ENCODE data around the gene UIMC1.
"Not testable (repeated sequence)": the region's sequence is repeated elsewhere in the genome, so short reads cannot be mapped to it uniquely, and the experiment has no call there.

UIMC1 gene

DNA sequence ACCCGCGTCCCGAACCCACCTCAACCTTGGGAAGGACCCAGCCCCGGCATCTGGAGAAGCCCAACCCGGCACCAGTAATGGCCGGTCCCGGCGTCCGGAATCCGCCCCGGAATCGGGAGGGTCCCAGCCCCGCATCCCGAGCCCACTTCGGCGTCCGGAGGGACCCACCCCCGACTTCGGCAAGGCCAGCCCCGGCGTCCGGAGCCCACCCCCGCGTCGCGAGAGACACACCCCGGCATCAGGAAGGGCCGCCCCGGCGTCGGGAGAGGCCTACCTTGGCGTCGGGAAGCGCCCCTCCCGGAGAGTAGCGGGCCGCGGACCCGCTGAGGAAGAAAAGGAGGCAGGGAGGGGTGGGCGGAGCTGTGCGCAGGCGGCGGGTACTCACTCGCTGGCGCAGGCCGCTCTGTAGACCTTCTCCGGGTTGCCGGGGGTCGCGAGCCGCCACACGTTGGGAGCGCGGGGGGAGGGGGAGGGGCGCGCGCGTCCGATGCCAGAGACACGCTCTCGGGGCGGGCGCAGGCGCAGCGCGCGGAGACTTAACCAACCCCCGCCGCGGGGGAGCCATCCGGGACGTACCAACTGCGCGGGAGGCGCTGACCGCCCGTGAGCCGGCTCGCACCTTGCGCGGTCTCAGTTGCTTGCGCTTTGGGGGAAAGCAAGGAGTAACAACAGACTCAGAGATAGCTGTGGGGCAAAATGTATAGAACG, at the start of gene UIMC1:
UIMC1 (minus strand) TSS at position 515 of the 708 bp plus-strand sequence. CDS start 24,164 bp downstream, outside the sequence.
- DNase-seq (ENCODE audit: low read depth) = peak; percentile 65

DNA sequence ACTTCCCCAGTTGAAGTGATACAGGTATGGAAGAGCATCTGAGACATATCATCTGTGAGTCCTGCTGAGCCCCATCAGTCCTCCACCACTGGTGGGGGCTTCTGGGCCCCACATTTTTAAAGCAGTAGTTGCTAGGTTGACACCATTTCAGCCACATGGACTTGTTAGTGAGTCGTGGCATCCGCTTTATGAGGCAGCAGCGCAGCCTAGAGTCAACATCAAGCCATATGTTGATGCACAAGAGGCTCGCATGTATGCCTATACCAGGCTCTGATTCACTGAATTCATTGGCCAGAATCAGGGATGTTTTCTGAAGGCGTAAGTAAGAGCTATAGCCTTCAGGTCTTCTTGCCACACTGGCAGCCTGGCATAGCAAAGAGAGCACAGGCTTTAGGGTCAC, 42.7 kb upstream of the UIMC1 start:
- DNase-seq (ENCODE audit: low read depth) = no peak

DNA sequence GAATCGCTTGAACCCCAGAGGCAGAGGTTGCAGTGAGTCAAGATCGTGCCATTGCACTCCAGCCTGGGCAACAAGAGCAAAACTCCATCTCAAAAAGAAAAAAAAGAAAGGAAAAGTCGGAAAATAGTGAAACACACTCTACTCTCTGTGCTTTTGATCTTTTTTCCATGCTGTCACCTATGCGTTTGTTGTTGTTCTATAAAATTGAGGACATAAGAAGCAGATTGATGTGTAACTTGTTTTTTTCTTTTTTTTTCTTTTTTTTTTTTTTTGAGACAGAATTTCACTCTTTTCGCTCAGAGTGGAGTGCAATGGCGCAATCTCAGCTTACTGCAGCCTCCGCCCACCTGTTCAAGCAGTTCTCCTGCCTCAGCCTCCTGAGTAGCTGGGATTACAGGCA, 42.0 kb upstream of the UIMC1 start:
- DNase-seq (ENCODE audit: low read depth) = not testable (repeated sequence)

- DNase-seq (ENCODE audit: low read depth) = no peak
These were observed 39.1 kb upstream of the UIMC1 start for GRCh38 chr5:177045631-177046030.

DNA sequence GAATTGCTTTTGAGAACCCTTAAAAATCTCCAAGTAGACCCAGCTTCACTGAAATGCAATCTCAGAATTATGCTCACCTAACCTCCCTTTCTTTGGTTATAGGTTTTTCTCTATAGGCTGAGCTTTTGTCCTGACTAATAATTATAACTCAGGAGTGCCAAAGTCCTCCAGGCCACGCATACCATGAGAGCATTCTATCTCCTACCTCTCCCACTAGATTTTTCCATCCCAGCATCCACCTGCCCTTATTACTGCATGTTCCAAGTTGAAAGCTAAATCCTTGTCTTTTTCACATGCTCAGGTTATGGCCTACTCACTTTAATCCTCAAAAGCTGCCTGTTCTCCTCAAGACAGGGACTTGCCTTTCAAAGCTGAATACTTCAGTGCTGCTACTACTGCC, 38.1 kb upstream of the UIMC1 start:
- no peak for DNase-seq (ENCODE audit: low read depth)

- no peak for DNase-seq (ENCODE audit: low read depth)
These were observed 37.4 kb upstream of the UIMC1 start for GRCh38 chr5:177043958-177044357.

- DNase-seq (ENCODE audit: low read depth) = no peak
These were observed 36.5 kb upstream of the UIMC1 start for GRCh38 chr5:177043114-177043513.

DNA sequence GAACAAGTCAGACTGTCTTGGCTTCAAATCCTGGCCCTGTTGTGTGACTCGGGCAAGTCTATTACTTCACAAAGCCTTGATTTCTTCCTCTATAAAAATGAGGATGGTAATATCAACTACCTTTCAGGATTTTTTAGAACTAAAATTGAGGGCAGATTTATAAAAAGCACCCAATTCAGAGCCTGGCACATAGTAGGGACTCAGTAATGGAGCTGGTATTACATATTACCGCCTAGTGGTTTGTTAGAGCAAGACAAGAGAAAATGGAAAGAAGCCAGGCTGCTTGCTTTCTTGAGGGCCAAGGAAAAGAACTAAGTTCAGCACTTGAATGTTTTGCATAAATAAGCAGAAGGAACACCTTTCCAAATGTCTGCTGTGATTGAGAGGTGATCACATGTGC, 35.4 kb upstream of the UIMC1 start:
- no peak for DNase-seq (ENCODE audit: low read depth)

DNA sequence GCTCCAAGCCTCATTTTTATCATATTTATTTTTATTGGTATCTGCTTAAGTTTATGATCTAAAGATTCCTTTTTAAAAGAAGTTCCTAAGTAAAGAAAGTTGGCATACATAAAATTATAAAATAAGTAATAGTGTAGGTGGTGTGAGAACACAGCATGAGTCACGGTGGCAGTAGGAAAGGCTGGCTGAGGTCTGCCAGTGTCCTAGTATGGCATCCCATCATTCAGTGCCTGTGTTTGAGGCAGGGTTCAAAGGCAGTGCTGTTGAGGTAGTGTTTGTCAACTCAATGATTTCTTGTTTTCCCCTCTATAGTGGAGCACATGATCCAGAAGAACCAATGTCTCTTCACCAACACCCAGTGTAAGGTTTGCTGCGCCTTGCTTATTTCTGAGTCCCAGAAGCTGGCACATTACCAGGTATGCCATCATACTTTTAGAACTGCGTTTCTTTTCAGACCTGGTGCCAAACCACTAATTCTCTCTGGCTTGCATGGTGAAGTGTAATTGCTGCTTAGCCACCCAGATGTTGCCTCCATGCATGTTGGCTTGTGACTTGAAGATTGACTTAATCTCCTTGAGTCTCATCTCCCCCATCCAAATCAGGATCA, 34.3 kb upstream of the UIMC1 start:
- DNase-seq (ENCODE audit: low read depth) = no peak

DNA sequence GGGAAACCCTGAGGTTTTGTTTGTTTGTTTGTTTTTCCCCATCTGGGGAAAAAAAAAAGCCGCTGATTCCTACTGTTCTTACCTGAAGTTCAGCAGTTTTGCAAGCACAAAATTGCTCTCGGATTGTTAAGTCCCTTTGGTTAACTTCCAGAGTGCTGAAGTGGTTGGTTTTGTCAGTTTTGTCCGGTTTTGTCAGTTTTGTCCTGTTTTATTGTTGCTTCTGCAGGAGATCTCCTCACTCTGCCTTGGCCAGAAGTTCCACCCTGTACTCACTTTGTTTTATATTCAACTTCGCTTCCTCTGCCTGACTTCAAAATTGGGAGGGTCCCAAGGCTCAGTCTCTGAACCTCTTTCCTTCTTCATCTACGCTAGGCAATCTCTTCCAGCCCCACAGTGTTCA, 30.3 kb upstream of the UIMC1 start:
- no peak for DNase-seq (ENCODE audit: low read depth)

DNA sequence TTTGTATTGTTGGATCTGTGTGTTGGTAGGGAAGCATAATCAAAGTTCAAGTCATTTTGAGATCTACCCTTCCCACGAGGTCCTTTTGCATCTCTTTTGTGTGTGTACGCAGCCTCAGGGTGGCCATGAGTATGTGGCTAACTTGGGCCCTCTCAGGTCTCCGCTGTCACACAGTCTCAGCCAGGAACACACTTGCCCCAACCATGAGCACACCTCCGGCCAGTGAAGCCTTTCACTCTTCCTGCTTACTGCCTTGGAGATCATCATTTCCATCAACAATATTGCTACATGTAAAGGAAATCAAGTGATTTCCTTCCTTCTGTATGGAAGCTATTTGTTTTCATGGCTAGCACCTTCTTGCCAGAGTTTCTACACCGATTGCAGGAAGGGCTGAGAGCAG, 29.9 kb upstream of the UIMC1 start:
- DNase-seq (ENCODE audit: low read depth) = no peak

GRCh38 chr5:177035976-177036375, 29.4 kb upstream of the UIMC1 start:
- no peak for DNase-seq (ENCODE audit: low read depth)

- no peak for DNase-seq (ENCODE audit: low read depth)
These were observed 22.9 kb upstream of the UIMC1 start for GRCh38 chr5:177029498-177029897.

- DNase-seq (ENCODE audit: low read depth) = no peak
These were observed 21.1 kb upstream of the UIMC1 start for GRCh38 chr5:177027665-177028064.

DNA sequence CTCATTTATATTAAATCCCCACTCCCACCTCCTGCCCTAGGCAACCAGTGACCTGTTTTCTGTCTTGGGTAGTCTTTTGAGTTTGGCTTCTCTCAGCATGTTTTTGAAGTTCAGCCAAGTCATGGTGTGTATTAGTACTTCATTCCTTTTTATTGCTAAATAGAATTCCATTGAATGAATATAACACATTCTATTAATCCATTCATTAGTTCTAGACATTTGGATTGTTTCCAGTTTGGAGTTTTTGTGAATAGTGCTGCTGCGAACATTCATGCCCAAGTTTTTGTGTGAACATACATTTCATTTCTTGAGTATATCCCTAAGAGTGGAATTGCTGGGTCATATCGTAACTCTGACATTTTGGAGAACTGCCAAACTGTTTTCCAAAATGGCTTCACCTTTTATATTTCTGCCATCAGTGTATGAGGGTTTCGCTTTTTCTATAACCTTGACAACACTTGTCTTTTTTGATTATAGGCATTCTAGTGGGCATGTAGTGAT, 18.6 kb upstream of the UIMC1 start:
- no peak for DNase-seq (ENCODE audit: low read depth)

GRCh38 chr5:177024559-177024958, 18.0 kb upstream of the UIMC1 start:
- no peak for DNase-seq (ENCODE audit: low read depth)

GRCh38 chr5:177023303-177023664, 16.7 kb upstream of the UIMC1 start:
- DNase-seq (ENCODE audit: low read depth) = no peak

GRCh38 chr5:177022386-177023302, 16.1 kb upstream of the UIMC1 start, which contains the start of gene ZNF346:
TSS of gene ZNF346 (plus strand) at chr5:177022696. CDS start at chr5:177022739, 43 bp downstream.
- DNase-seq (ENCODE audit: low read depth) = peak; percentile 75

GRCh38 chr5:177020033-177020432, 13.5 kb upstream of the UIMC1 start:
- no peak for DNase-seq (ENCODE audit: low read depth)

DNA sequence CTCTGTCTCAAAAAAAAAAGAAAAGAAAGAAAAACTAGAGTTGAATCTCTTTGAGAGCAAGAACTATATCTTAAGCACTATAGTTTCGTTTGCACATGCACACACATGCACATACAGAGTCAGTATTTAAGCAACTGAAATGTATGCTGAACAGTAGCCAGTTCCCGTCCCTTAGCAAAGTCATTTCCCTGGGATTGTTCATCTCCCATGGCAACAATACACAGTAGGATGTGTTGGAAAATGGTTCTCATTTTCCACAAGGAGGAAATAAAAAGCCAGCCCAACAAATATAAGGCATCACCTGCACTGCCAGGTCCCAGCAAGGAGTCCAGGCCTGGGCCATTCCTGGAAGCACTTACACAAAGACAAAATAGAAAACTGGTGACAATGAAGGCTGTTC, 11.8 kb upstream of the UIMC1 start:
- DNase-seq (ENCODE audit: low read depth) = no peak

DNA sequence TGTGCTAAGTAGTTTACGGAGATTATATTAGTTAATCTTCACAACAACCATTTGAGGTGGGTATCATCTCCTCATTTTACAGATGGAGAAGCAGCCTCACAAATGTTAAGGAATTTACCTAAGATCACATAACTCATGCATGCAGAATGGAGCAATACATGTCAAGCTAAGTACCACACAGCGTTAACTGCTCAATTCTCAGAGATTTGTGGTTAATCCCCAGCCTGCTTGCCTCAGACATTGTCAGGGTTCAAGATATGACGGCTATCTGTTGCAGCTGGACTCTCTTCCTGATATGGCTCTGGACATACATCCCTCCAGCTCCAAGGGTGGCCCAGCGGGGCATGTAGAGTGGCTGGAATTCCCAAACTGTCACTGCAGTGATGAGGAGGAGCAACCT, 8.6 kb upstream of the UIMC1 start:
- DNase-seq (ENCODE audit: low read depth) = no peak

DNA sequence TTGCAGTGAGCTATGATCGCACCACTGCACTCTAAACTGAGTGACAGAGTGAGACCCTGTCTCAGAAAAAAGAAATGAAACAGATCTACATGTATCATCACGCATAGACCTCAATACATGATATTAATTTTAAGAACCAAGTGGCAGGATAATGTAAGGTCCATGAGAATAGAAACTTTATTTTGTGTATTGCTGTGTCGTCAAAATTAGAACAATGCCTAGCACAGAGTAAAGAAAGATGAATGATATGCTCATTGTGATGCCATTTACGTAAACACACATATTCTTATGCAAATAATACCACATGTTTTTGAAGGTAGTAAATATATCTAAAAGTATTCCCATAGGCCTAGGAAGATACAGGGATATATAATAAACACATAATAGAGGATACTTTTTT, 3.6 kb upstream of the UIMC1 start:
- no peak for DNase-seq (ENCODE audit: low read depth)

- DNase-seq (ENCODE audit: low read depth) = no peak
These were observed 2.1 kb upstream of the UIMC1 start for GRCh38 chr5:177008716-177009115.

Measured in CMK (cell line).